H1 (cell line): ENCODE measurements around the gene GABPB1. TPM values are rescaled to one million over a fixed set of nuclear protein-coding genes. Genes with fewer than 3 reads are reported as not detected.

ENCODE experiments used
- CTCF ChIA-PET: fragments of 300-600 bp; sonication (Branson Sonifier 250); formaldehyde crosslinking; loops from one replicate; lab custom pipeline; 2021; ENCODE audit not compliant: partially characterized antibody; lab: Charles Lee
- POLR2A ChIA-PET: fragments of 300-600 bp; sonication (Branson Sonifier 250); formaldehyde crosslinking; loops from one replicate; lab custom pipeline; 2021; ENCODE audit warnings: inconsistent platforms; ENCODE audit not compliant: partially characterized antibody; lab: Charles Lee
- DNase-seq, 2 experiments: peaks; one replicate each; pipeline versions ENCODE4 v3.0.0 to v3.0.0-alpha.2; 2010 to 2022; ENCODE audit warnings: low spot score in 2 of 2, low read depth in 1 of 2, mixed read lengths in 1 of 2
- FAIRE-seq: peaks from 2 replicates; lab custom pipeline; 2011; peaks lifted over from hg19 to GRCh38; lab: Jason Lieb, UNC
- H2AFZ ChIP-seq: 2 replicates; pipeline ENCODE4 v1.8.1; 2012; ENCODE audit warnings: low read length, inconsistent platforms
- H2AK5ac ChIP-seq: 2 replicates; pipeline ENCODE4 v1.6.1; 2013; ENCODE audit warnings: low read depth, low read length
- H2BK120ac ChIP-seq: replicated peaks from 2 replicates; pipeline ENCODE3; 2013; ENCODE audit warnings: low read depth, low read length, inconsistent platforms
- H2BK12ac ChIP-seq: 2 replicates; pipeline ENCODE4 v1.6.1; 2013; ENCODE audit warnings: low read depth, low read length
- H2BK15ac ChIP-seq: 2 replicates; pipeline ENCODE4 v1.6.1; 2013; ENCODE audit warnings: low read length
- H2BK20ac ChIP-seq: 2 replicates; pipeline ENCODE4 v1.6.1; 2013; ENCODE audit warnings: low read length
- H2BK5ac ChIP-seq: 2 replicates; pipeline ENCODE4 v1.6.1; 2013; ENCODE audit warnings: low read depth, low read length
- H3K14ac ChIP-seq: 2 replicates; pipeline ENCODE4 v1.6.1; 2013; ENCODE audit warnings: inconsistent platforms; ENCODE audit not compliant: insufficient read length
- H3K18ac ChIP-seq: 2 replicates; pipeline ENCODE4 v1.6.1; 2013; ENCODE audit warnings: low read length; ENCODE audit errors: extremely low read depth
- H3K23ac ChIP-seq: 2 replicates; pipeline ENCODE4 v1.6.1; 2013; ENCODE audit warnings: inconsistent platforms; ENCODE audit not compliant: insufficient read length
- H3K23me2 ChIP-seq: 2 replicates; pipeline ENCODE4 v1.6.1; 2013; ENCODE audit warnings: low read depth, low read length
- H3K27ac ChIP-seq: 2 replicates; pipeline ENCODE4 v1.6.1; 2011; ENCODE audit warnings: low read depth, low read length, inconsistent platforms
- H3K27me3 ChIP-seq, 4 experiments: replicated peaks in 1 of 4; 1 replicate in 1 of 4; 2 replicates in 3 of 4; pipeline versions ENCODE4 v1.6.1 to v1.8.1; 2011 to 2013; ENCODE audit warnings: low read length in 3 of 4, mild to moderate bottlenecking in 3 of 4, inconsistent platforms in 2 of 4, mixed read lengths in 2 of 4, moderate library complexity in 1 of 4; ENCODE audit not compliant: control insufficient read depth in 3 of 4, insufficient read depth in 3 of 4; ENCODE audit errors: extremely low read depth in 1 of 4
- H3K36me3 ChIP-seq, 4 experiments: 2 replicates each; pipeline versions ENCODE4 v1.6.1 to v1.8.1; 2011 to 2013; ENCODE audit warnings: mild to moderate bottlenecking in 4 of 4, low read length in 3 of 4, moderate library complexity in 2 of 4, control low read depth in 1 of 4, inconsistent platforms in 1 of 4; ENCODE audit not compliant: insufficient read depth in 4 of 4, control insufficient read depth in 2 of 4
- H3K4ac ChIP-seq: replicated peaks from 2 replicates; pipeline ENCODE3; 2013; ENCODE audit warnings: low read length, low read depth, mixed read lengths, inconsistent platforms; ENCODE audit not compliant: insufficient read length
- H3K4me1 ChIP-seq, 4 experiments: replicated peaks in 1 of 4; 1 replicate in 1 of 4; 2 replicates in 3 of 4; pipeline versions ENCODE4 v1.6.1 to v1.8.1; 2011 to 2013; ENCODE audit warnings: low read length in 3 of 4, inconsistent platforms in 2 of 4, mixed read lengths in 1 of 4; ENCODE audit not compliant: insufficient read depth in 4 of 4, control insufficient read depth in 3 of 4
- H3K4me2 ChIP-seq, 2 experiments: 2 replicates each; pipeline versions ENCODE4 v1.6.1 to v1.8.1; 2011 to 2013; ENCODE audit warnings: low read depth in 2 of 2, low read length in 2 of 2, control low read depth in 1 of 2, inconsistent platforms in 1 of 2, mild to moderate bottlenecking in 1 of 2; ENCODE audit not compliant: insufficient read depth in 1 of 2
- H3K4me3 ChIP-seq, 4 experiments: fragments of 200-600, 300-600 bp in 1 of 4; sonication (generic), shearing (Covaris generic), sonication (Bioruptor Twin) in 1 of 4; 2 replicates each; pipeline versions ENCODE4 v1.5.1 to v1.8.1; 2011 to 2016; ENCODE audit warnings: low read length in 4 of 4, low read depth in 3 of 4, control low read depth in 2 of 4, inconsistent platforms in 2 of 4, mild to moderate bottlenecking in 2 of 4, mixed read lengths in 1 of 4, moderate library complexity in 1 of 4; ENCODE audit not compliant: insufficient read depth in 2 of 4; ENCODE audit errors: extremely low read depth in 1 of 4
- H3K56ac ChIP-seq: replicated peaks from 2 replicates; pipeline ENCODE3; 2013; ENCODE audit warnings: low read depth, mild to moderate bottlenecking, mixed read lengths, low read length, inconsistent platforms; ENCODE audit not compliant: insufficient read length
- H3K79me1 ChIP-seq: 2 replicates; pipeline ENCODE4 v1.6.1; 2013; ENCODE audit warnings: low read depth, low read length, control low read depth
- H3K79me2 ChIP-seq, 2 experiments: 2 replicates each; pipeline versions ENCODE4 v1.6.1 to v1.8.1; 2012 to 2013; ENCODE audit warnings: low read length in 2 of 2, mild to moderate bottlenecking in 2 of 2, inconsistent platforms in 1 of 2; ENCODE audit not compliant: insufficient read depth in 2 of 2, control insufficient read depth in 1 of 2
- H3K9ac ChIP-seq, 4 experiments: replicated peaks in 1 of 4; 1 replicate in 1 of 4; 2 replicates in 3 of 4; pipeline versions ENCODE4 v1.6.1 to v1.8.1; 2011 to 2013; ENCODE audit warnings: low read depth in 3 of 4, low read length in 3 of 4, control low read depth in 2 of 4, mild to moderate bottlenecking in 2 of 4, moderate library complexity in 2 of 4, inconsistent platforms in 1 of 4; ENCODE audit errors: extremely low read depth in 1 of 4
- H3K9me3 ChIP-seq, 2 experiments: 2 replicates each; pipeline versions ENCODE4 v1.6.1 to v1.8.1; 2012 to 2013; ENCODE audit warnings: mild to moderate bottlenecking in 2 of 2, moderate library complexity in 2 of 2, control low read depth in 1 of 2, inconsistent platforms in 1 of 2, low read depth in 1 of 2, low read length in 1 of 2, mixed read lengths in 1 of 2; ENCODE audit not compliant: insufficient read depth in 2 of 2
- H4K20me1 ChIP-seq, 2 experiments: replicated peaks in 1 of 2; 2 replicates each; pipeline versions ENCODE3 to v1.8.1; 2011 to 2013; ENCODE audit warnings: inconsistent platforms in 2 of 2, low read length in 2 of 2, mild to moderate bottlenecking in 1 of 2; ENCODE audit not compliant: insufficient read depth in 2 of 2, control insufficient read depth in 1 of 2
- H4K5ac ChIP-seq: 2 replicates; pipeline ENCODE4 v1.6.1; 2013; ENCODE audit warnings: low read length, low read depth, mixed read lengths, inconsistent platforms; ENCODE audit not compliant: insufficient read length
- H4K8ac ChIP-seq: 2 replicates; pipeline ENCODE4 v1.8.0; 2013; ENCODE audit warnings: mild to moderate bottlenecking, moderate library complexity, low read length, inconsistent platforms; ENCODE audit not compliant: insufficient read depth; ENCODE audit errors: extremely low read depth
- H4K91ac ChIP-seq: replicated peaks from 2 replicates; pipeline ENCODE3; 2013; ENCODE audit warnings: low read length, mixed read lengths, inconsistent platforms; ENCODE audit not compliant: insufficient read length
- CBX5 ChIP-seq: fragments of 300-800, 300-1000 bp; sonication (generic); IDR thresholded peaks from 2 replicates; pipeline ENCODE4 v1.7.1; 2016; ENCODE audit warnings: antibody characterized with exemption, low read length, low read depth
- JUND ChIP-seq: IDR thresholded peaks from 2 replicates; pipeline ENCODE4 v1.6.1; 2011; ENCODE audit warnings: mild to moderate bottlenecking, improper control_type of control experiment, low read length
- KDM4A ChIP-seq: IDR thresholded peaks from one replicate; pipeline ENCODE4 v1.7.1; 2012; ENCODE audit warnings: low read depth, mild to moderate bottlenecking, moderate library complexity, low read length, inconsistent platforms; ENCODE audit not compliant: severe bottlenecking
- NANOG ChIP-seq: IDR thresholded peaks from 2 replicates; pipeline ENCODE4 v1.6.1; 2011; ENCODE audit warnings: low read length, low read depth, mild to moderate bottlenecking, inconsistent platforms; ENCODE audit not compliant: insufficient read depth, poor library complexity, severe bottlenecking
- NRF1 ChIP-seq: IDR thresholded peaks from 2 replicates; pipeline ENCODE4 v1.6.1; 2011; ENCODE audit warnings: mild to moderate bottlenecking, low read depth, low read length, improper control_type of control experiment
- SRF ChIP-seq: IDR thresholded peaks from 2 replicates; pipeline ENCODE4 v1.6.1; 2011; ENCODE audit warnings: mild to moderate bottlenecking, low read depth, low read length, moderate library complexity
- SUZ12 ChIP-seq: fragments of 200-600 bp; sonication (generic); IDR thresholded peaks from 2 replicates; pipeline ENCODE4 v1.6.1; 2012; ENCODE audit warnings: mild to moderate bottlenecking, inconsistent platforms, low read length, moderate library complexity, mixed read lengths
- WGBS, 2 experiments: shearing (Covaris generic) in 1 of 2; methylation state at CpG; one replicate each; pipeline versions ENCODE4 v1.1.6 to v1.1.7; 2013 to 2015; ENCODE audit warnings: low lambda C conversion rate in 2 of 2, mixed read lengths in 2 of 2, inconsistent platforms in 1 of 2, low coverage in 1 of 2, missing lambda C conversion rate in 1 of 2; ENCODE audit not compliant: insufficient replicate concordance in 2 of 2, insufficient coverage in 1 of 2, insufficient read length in 1 of 2; ENCODE audit errors: extremely low coverage in 1 of 2, missing lambda C conversion rate in 1 of 2; 5-methylcytosine and 5-hydroxymethylcytosine counted together
- polyA plus RNA-seq, 7 experiments: library from polyadenylated mRNA; depleted of rRNA in 3 of 7; stranded (reverse) in 5 of 7; unstranded in 2 of 7; fragments of >200 nt in 5 of 7; fragments of 200-250 nt in 2 of 7; gene quantifications; 1 replicate in 5 of 7; 2 replicates in 1 of 7; 4 replicates in 1 of 7; pipeline versions ENCODE4 v1.2.1 to v1.2.3, GENCODE V29; 2011 to 2013; ENCODE audit warnings: missing spikeins in 2 of 7, mixed read lengths in 2 of 7
- total RNA-seq: library from RNA; stranded (reverse); fragmentation: NEBNext Ultra II Directional; extraction: Animal tissue kit (Norgen Biotek cat#: 25700); gene quantifications from 2 replicates; pipeline ENCODE4 v1.2.1, GENCODE V29; 2021

The GABPB1 gene
- total and polyA plus RNA-seq, 2 of the 8 experiments (the other 6 are each of a cell fraction or from before 2014, with no cell fraction given): 24.5 to 32.3 TPM

DNA sequence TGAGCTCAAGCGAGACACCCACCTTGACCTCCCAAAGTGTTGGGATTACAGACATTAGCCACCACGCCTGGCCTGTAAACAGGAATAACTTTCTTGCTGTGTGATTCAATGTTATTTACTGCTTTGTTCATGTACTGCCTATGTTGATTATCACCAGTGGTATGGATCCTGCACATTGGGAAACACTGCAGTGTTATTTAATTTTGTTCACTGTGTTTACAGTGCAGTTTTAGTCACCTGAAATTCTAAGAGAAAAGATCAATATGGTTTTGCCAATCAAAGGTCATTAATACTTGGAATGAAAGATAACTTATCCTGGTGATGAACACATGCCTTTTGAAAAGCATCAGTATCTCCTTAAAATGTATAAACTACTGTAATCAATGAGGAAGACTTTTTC is 8.6 kb upstream of the GABPB1 start:
- Histone ChIP-seq H3K56ac (no peak overlapping the region), H3K14ac (no peak overlapping the region), H3K79me2 (peaks cover 0 to 6% of the 10 kb centered on the region in 2 experiments; a peak in 1 of 4 replicates), H4K8ac (no peak overlapping the region), H3K4me3 (no peak overlapping the region), H2BK120ac (no peak overlapping the region), H3K4me1 (no peaks in the 10 kb centered on the region), H3K23ac (no peak overlapping the region), H2AFZ (no peak overlapping the region), H2BK12ac (no peak overlapping the region), H2BK15ac (no peak overlapping the region), H2BK20ac (no peak overlapping the region), H3K9me3 (no peaks in the 10 kb centered on the region), H3K27ac (no peak overlapping the region), H3K27me3 (no peaks in the 10 kb centered on the region), H3K9ac (no peak overlapping the region), H4K5ac (no peak overlapping the region), H3K36me3 (peaks cover 2 to 45% (median 13%) of the 10 kb centered on the region in 4 experiments), H2BK5ac (no peak overlapping the region), H2AK5ac (no peak overlapping the region), H3K4me2 (no peak overlapping the region), H3K79me1 (no peaks in the 10 kb centered on the region), H3K18ac (no peak overlapping the region), H3K23me2 (no peaks in the 10 kb centered on the region), H4K20me1 (peaks cover 5 to 7% of the 10 kb centered on the region in 2 experiments), H4K91ac (no peak overlapping the region), H3K4ac (no peak overlapping the region)
- POLR2A ChIA-PET: interaction anchor here (0.9 to 2.9 kb wide), 4 partner anchors 8 to 12 kb away, joined by 3 to 17 read pairs (median 6); partner anchors contain the start of gene GABPB1
- WGBS, 2 experiments: 83% methylated on average over 2 of the region's 2 CpGs; no CpG with 5 or more reads in 1 of the 2 experiments
- DNase-seq: no peak
- TF ChIP-seq NANOG (no peak), SUZ12 (no peak), CBX5 (no peak), JUND (no peak), NRF1 (no peak), KDM4A (no peak), SRF (no peak)
- FAIRE-seq: no peak
- CTCF ChIA-PET: interaction anchor here (0.5 kb wide), 1 partner anchor 546 kb away, joined by 6 read pairs; no protein-coding TSS in a partner anchor
